Right renal pelvis (tissue), 4 donors: Measurements from ENCODE around the gene BARD1. TPM values are rescaled to one million over a fixed set of nuclear protein-coding genes. Genes with fewer than 3 reads are reported as not detected.
"Not testable (repeated sequence)": the region's sequence is repeated elsewhere in the genome, so short reads cannot be mapped to it uniquely, and the experiment has no call there.

Experiments
- DNase-seq, 4 donors: peaks; one replicate each; pipeline ENCODE4 v3.0.0-alpha.2; 2013; ENCODE audit warnings: low read depth in 4 of 4, low spot score in 3 of 4, missing footprints in 1 of 4
- polyA plus RNA-seq, 4 donors: library from polyadenylated mRNA; unstranded; fragments of 120-200 nt; gene quantifications; one replicate each; pipeline ENCODE4 v1.2.1, GENCODE V29; 2013; ENCODE audit not compliant: insufficient read length in 4 of 4

Gene BARD1
- polyA plus RNA-seq: 10 to 100 TPM; 15.0 to 17.4 (median 16.3) TPM

- DNase-seq: no peak
Measured at GRCh38 chr2:214808981-214809750, at the start of gene BARD1. TSS of gene BARD1 (minus strand) at chr2:214809683. CDS start at chr2:214809569, 114 bp downstream.

- DNase-seq: no peak
Measured at GRCh38 chr2:214856137-214856536, 46.7 kb upstream of the BARD1 start.

GRCh38 chr2:214853906-214854305 lies 44.4 kb upstream of the BARD1 start:
- DNase-seq: no peak

GRCh38 chr2:214843823-214844222 lies 34.3 kb upstream of the BARD1 start:
- DNase-seq: no peak

- DNase-seq: no peak
Measured at GRCh38 chr2:214839464-214839863, 30.0 kb upstream of the BARD1 start.

GRCh38 chr2:214837466-214837865 lies 28.0 kb upstream of the BARD1 start:
- no peak for DNase-seq

GRCh38 chr2:214836568-214836967 lies 27.1 kb upstream of the BARD1 start:
- DNase-seq: no peak

- DNase-seq: no peak
Measured at GRCh38 chr2:214830794-214831346, 21.4 kb upstream of the BARD1 start.

- no peak for DNase-seq
Measured at GRCh38 chr2:214816008-214816533, 6.6 kb upstream of the BARD1 start.

GRCh38 chr2:214810671-214811070 lies 1.2 kb upstream of the BARD1 start:
- DNase-seq: no peak

GRCh38 chr2:214809751-214810564 lies 475 bp upstream of the BARD1 start:
- peak; percentile 96 to 97 (median 96) for DNase-seq

- DNase-seq: no peak
Measured at GRCh38 chr2:214807653-214808052, 1.8 kb downstream of the BARD1 start.

GRCh38 chr2:214801768-214802397 lies 7.6 kb downstream of the BARD1 start:
- DNase-seq: no peak

GRCh38 chr2:214801068-214801467 lies 8.4 kb downstream of the BARD1 start:
- DNase-seq: no peak

- DNase-seq: no peak
Measured at GRCh38 chr2:214800180-214800579, 9.3 kb downstream of the BARD1 start.

- no peak for DNase-seq
Measured at GRCh38 chr2:214796911-214797310, 12.6 kb downstream of the BARD1 start.

- DNase-seq: not testable (repeated sequence)
Measured at GRCh38 chr2:214783181-214783580, 26.3 kb downstream of the BARD1 start.

GRCh38 chr2:214782671-214783070 lies 26.8 kb downstream of the BARD1 start:
- DNase-seq: no peak

- DNase-seq: no peak
Measured at GRCh38 chr2:214781226-214781625, 28.3 kb downstream of the BARD1 start.

GRCh38 chr2:214775971-214776370 lies 33.5 kb downstream of the BARD1 start:
- no peak for DNase-seq

GRCh38 chr2:214774108-214774507 lies 35.4 kb downstream of the BARD1 start:
- DNase-seq: no peak
